ENCODE results near the gene DRICH1.
"Not testable (repeated sequence)": the region's sequence is repeated elsewhere in the genome, so short reads cannot be mapped to it uniquely, and the experiment has no call there.

The DRICH1 gene, protein sequence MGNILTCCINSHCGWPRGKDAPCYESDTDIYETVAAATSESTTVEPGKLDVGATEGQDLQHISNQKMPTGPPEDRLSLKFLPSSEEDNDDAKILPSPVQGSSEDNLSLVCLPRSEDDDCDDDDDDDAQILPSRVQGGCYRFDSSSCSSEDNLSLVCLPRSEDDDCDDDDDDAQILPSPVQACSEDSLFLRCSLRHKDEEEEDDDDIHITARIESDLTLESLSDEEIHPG

DNA sequence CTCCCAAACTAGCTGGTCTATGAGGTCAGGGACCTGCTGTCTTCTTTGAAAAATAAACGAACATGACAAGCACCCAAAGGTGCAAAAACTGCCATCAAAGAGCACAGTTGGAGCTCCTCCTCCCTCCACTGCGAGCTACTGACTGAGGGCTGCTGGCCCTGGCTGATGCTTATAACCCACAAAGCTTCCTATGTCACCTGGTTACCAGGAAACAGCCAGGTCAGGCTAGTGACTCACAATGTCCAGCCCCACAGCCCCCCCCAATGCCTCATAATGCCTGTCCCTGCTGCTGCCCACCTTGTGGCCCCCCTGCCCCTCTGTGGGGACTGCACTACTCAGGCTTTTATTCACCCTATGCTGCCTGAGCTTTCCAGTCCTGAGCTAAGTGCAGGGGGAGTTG, at the start of gene DRICH1:
DRICH1 (minus strand) TSS at position 144 of the 400 bp plus-strand sequence. CDS start 298 bp downstream, outside the sequence.
- no peak for DNase-seq (ENCODE audit: low read depth in 2 of 2)

DNA sequence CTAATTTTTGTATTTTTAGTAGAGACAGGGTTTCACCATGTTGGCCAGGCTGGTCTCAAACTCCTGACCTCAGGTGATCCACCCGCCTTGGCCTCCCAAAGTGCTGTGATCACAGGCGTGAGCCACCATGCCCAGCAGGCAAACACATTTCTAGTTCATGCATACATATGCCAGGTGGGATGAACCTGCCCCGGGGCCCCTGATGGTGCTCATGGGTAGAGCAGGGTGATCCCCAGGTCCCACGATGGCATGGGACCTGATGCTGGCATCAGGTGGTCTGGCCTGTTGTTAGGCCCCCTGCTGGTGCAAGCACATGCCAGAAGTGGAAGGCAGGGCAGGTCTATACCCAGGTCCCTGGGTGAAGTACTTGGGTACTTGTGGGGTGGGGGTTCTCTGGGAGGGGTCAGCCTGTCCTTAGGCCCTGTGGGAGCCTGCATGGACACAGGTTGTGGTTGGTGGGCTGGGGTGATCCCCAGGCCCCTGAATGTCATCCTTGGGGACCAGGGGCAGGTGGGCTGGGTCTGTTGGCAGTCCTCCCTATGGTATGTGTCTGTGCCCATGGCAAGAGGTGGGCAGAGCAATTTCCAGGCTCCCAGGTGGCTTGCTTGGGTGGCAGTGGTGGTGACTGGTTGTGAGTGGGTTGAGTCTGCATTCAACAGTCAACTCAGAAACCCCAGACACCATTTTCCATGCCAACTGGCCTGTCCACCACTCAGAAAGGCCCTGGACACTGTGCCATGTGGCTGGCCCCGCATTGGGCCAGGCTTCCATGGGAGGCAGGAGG, 49.1 kb upstream of the DRICH1 start:
- DNase-seq (ENCODE audit: low read depth in 2 of 2), result no peak

DNA sequence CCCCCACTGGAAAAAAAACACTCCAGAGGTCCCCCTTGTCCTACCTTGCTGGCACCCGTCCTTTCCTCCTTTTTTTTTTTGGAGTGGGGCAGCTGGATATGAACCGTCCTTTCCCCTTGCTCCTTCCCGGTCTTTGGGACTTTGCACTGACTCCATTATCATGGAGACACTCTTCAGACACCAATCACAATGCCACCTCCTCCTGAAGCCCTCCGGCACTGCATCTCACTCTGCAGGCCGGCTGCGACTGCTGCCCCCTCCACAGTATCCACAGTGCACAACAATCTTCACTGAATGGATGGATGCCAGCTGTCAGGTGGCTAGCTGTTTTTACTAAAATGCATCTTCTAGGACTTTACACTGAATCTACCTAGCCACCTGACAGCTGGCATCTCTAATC, 46.0 kb upstream of the DRICH1 start:
- no peak for DNase-seq (ENCODE audit: low read depth in 2 of 2)

DNA sequence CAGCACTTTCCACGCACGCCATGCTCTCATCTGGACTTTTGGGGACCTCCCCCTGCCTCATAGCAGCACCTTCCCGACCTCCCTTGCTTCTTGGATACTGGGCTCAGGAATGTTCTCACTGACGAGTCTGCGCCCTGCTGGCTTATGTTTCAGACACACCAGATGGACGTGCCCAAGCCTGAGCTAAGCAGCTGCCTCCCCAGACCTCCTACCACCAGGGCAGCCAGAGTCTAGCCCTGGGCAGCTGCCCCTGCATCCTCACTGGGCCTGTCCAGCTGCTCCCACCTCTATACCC, 45.5 kb upstream of the DRICH1 start:
- no peak for DNase-seq (ENCODE audit: low read depth in 2 of 2)

DNA sequence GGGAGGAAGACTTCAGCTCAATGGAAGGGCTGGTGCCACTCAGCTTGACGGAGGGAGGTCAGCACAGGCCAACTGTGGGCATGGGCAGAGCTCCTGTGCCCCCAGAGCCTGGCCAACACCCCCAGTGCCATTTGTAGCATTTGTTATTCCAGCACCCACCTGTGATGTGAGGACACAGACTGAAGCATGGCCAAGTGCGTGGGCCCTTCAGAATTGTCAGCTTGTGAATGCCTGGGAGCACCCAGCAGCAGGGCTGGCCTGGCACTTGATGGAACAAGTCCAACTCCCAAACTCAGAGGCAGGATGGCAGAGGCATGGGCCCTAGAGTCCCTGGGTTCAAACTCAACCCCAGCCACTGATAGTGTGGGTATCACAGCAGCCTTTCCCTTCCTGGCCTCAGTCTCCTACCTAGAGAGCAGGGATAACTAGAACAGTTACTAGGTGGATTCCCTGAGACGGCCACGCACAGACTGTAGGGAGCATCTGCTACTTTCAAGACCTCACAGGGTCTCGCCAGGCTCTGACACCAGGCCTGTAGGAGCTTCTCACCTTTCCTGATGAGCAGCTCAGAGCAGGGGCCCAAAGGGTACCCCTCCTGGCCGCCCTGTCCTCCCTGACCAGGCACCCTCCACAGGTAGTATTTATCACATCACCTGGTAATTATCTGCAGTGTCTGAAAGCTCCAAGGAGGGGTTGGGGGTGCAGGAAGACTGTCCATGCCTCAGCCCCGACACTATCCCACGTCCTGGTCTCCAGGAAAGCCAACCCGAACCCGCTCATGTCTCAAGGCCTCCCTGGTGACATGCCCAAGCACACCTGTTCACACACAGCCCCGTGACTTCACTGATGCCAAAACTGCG, 45.0 kb upstream of the DRICH1 start:
- DNase-seq (ENCODE audit: low read depth in 2 of 2), result not testable (repeated sequence)

DNA sequence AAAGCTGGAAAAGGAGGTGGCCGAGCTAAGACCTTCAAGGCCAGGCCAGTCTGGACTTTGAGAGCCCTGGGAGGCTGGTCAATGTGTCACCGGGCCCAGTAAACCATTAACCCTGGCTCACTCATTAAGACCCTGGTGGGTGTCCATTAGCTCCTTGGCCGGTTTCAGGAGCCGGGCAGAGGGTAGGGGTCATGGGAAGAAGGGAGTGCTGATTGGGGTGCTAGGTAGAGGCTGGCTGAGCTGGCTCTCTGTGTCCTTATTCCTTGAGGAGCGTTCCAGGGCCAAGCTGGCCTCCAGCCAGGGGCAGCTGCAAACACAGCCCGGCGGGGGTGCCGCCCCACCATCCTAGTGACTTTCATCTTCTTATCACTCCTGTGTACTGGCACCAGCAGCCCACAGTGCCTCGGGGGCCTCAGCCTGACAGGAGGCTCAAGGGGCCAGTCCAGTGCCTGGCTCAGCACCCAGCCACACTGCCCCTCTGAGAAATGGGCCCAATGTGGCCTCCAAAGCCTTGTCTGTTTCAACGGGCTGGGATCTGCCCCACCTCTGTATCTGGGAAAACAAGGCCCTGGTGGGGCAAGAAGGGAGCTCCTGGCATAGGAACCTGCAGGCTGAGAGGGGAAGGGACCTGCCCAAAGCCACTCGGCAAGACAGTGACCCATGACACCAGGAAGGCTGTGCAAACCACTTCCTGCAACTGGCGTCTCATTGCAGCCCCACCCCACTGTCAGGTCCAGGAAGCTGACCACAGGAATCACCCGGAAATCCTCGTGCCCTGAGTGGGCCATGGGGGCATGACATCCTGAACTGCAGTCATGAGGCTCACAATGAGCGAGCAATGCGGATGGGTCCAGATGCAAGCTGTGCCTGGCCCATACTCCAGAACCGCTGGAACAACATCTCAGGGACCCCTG, 43.6 kb upstream of the DRICH1 start:
- no peak for DNase-seq (ENCODE audit: low read depth in 2 of 2)

DNA sequence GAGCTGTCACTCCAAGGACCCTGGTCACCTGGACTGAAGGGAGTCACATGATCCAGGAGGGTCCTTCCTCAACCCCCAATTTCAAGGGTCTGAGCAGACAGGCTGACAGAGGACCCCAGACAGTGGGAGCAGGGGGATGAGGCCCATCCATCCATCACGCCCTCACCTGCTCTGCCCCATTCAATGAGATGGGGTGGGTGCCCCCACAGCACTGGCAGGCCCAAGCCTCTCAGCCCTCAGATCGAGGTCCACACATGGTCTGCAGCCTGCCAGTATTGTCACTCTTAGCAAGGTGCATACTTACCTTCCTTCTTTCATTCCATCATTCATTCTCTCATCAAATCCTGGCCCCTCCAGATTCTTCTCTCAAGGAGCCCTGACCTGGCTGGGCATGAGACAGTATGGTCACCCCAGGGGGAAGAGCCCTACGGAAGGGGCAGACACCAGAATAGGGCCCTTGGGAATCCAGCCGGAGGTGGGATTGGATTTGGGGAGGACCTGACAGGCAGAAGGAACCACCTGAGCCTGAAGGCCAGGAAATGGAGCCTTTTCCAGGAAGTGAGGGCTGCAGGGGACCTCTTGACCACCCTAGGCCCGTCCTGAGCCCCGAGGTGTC, 42.9 kb upstream of the DRICH1 start:
- not testable (repeated sequence) for DNase-seq (ENCODE audit: low read depth in 2 of 2)

DNA sequence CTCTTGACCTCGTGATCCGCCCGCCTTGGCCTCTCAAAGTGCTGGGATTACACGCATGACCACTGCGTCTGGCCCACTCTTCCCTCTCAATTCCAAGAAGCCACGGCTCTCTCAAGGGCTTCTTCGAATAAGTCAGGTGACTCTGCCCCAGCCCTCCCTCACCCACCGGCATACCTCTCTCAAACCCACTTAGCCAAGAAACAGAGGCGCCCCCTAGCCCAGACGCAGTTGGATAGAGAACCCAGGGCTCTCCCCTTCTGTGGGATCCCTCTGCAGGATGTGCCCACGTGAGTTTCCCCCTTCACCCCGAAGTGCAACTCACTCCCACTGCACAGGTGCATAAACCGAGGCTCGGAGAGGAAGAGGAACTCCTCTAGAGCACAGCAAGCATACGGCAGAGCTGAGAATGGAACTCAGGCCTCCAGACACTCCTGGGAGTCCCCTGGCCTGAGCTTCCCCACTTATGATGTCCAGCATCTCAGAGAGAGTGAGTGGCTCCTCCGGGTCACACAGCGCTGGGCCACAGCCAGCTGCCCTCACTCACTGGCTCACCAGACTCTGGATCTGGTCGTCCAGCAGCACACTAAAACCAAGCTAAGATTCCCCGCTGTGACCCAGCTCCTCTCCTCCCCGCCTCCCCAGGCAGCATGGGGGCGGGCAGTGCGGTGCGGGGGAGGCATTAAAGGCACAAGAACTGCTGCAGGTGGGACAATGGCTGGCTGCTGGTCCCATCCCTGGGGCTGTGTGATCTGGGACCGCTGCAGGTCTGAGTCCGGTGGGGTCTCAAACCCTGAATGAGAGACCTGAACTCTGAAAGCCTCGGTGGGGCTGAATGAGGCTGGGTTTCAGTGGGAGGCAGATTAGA, 41.9 kb upstream of the DRICH1 start:
- no peak for DNase-seq (ENCODE audit: low read depth in 2 of 2)

DNA sequence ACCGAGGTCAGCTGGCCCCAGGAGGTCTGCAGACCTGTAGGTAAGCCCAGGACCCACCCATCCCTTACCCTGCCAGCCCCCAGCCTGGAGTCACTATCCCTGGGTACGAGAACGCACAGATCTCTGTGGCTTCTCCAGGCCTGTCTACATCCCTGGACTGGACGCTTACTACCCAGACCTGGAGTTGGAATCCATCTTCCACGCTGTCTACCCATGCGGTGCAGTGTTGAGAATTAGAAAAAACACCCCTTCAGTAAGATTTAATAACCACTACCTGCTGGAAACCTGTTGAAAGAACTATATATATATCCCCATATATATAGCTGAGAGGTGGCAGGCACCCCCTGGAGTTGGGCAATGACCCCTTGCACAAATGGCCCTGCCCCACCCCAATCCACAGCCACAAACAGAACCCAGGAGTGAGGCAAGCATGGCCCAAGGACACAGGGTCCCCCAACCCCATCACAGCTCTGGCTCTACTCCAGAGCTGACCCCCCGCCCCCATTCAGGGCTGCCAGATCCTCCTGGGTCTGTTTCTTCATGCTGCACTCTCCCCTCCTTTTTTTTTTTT, 41.0 kb upstream of the DRICH1 start:
- no peak for DNase-seq (ENCODE audit: low read depth in 2 of 2)

DNA sequence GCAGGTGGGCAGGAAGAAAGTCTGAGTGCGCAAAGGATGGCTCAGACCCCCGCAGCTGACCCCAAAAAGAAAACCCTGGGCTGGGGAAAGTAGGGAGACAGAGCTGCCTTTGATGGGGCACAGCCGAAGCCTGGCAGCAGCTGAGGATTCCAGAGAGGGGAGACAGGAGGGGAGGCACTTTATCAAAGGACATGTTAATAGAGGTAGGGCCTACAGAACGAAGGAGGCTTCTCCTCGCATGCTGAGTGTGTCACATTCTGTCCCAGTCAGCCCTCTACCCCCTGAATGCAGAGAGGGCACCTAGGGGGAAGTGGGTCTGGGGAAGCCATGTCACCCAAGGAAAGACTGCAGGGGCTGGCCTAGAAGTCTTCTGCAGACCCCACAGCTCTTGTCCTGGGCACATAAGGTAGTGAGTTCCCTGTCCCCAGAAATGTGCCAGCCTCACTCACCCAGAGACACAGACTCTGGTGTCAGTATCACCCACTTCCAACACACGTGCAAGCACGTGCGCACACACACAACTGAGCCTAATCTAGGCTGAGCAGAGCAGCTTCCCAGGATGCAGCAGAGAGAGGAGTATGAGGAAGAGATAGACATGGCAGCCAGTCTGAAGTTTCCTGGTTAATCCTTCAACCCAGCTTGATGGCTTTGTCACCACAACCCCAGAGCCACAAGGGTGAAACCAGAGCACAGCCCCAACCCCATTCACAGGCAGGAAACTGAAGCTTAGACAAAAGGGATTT, 40.4 kb upstream of the DRICH1 start:
- not testable (repeated sequence) for DNase-seq (ENCODE audit: low read depth in 2 of 2)

DNA sequence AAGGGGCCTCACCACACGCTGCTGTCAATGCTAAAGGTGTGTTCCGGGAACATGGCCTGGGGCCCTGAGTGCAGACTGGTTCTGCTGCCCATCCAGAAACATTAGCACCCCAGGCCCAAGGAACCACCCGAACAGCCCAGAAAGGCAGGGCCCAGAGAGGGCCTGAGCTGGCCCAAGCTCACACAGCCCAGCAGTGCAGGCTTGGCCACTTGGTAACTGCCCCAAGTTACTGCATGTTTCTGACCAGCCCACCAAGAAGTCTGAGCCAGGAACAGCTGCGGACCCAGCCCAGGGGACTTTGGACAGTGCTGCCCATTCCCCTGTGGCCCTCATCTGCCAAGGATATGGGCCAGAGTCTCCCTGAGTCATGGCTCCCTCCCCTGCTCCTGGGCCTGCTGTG, 39.3 kb upstream of the DRICH1 start:
- not testable (repeated sequence) for DNase-seq (ENCODE audit: low read depth in 2 of 2)

DNA sequence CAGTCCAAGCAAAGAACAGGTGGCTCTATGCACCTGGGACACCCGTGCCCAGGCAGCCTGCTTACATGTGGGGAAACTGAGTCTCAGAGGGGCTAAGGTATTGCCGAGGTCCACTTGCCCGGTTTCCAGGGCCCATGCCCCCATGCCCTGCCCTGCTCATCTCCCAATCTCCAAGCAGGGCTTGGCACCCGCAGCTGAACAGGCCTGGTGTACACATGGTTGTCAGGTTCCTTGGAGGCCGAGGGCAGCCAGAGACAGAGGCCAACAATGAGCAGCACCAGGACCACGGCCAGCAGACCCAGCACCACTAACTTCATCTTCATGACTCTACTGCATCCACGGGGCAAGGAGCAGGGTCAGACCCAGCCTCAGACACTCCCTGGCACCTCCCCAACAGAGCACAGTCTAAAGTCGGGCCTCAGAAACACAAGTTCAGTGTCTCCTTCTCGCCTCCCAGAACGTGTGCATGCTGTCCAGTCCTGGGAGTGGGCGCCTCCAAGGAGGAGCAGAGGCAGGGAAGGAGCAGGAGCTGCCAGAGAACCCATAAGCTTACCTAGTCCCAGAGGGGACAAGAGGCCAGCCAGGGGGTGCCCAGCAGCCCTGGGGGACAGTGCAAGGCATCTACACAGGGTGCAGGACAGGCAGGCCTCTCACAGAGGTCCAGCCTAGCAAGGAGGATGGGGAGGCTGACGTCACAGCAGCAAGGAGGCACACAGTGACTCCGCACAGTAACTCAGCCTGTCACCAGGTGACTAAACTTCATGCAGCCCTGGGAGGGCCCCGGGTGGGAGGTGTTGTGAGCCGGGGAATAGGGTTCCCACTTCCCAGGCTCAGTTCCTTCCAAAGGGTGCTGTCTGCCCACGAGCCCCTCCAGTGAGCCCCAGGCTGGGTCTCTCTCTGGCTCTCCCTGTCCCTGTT, 38.5 kb upstream of the DRICH1 start:
- no peak for DNase-seq (ENCODE audit: low read depth in 2 of 2)

DNA sequence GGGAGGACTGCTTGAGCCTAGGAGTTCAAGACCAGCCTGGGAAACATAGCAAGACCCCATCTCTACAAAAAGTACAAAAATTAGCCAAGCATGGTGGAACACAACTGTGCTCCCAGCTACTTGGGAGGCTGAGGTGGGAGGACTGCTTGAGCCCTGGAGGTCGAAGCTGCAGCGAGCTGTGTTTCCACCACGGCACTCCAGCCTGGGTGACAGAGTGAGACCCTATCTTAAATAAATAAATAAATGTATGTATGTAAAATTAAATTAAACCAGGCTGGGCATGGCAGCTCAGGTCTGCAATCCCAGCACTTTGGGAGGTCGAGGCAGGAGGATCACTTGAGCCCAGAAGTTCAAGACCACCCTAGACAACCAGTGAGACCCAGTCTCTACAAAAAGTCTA, 28.3 kb upstream of the DRICH1 start:
- not testable (repeated sequence) for DNase-seq (ENCODE audit: low read depth in 2 of 2)

DNA sequence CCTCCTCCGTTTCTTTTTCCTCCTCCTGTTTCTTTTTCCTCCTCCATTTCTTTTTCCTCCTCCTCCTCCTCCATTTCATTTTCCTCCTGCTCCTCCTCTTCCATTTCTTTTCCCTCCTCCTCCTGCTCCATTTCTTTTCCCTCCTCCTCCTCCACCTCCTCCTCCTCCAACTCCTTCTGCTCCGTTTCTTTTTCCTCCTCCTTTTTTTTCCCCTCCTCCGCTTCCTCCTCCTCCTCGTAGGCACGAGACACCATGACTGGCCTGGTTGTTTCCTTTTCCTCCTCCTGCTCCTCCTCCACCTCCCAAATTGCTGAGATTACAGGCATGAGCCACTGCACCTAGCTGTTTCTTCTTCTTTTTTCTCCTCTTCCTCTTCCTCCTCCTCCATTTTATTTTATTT, 25.6 kb upstream of the DRICH1 start:
- no peak for DNase-seq (ENCODE audit: low read depth in 2 of 2)

DNA sequence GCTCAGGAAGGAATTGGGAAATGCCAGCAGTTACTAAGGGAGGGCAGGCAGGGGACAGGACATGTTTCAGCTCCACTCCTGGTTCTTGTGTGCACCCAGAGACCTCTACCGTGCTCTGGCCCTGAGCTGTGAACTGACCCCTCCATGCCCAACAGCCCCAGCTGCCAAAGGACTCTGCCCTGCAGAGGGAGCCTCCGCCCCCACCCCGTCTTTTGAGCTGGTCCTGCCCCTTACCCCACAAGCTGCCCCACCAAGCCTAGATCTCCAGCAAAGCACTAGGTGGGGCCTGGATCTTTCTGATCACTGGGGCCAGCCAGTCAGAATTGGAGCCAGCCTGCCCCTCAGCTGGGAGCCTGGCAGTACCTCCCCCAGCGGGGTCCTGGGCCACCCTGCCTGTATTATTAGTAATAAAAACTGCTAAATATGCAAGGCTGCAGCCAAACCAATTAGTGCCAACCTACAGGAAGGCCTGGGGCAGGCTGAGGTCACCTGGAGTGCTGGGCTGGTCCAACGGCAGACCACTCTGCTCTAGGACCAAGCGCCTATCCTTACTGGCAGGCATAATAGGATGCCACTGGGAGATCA, 23.9 kb upstream of the DRICH1 start:
- DNase-seq (ENCODE audit: low read depth in 2 of 2), result no peak

DNA sequence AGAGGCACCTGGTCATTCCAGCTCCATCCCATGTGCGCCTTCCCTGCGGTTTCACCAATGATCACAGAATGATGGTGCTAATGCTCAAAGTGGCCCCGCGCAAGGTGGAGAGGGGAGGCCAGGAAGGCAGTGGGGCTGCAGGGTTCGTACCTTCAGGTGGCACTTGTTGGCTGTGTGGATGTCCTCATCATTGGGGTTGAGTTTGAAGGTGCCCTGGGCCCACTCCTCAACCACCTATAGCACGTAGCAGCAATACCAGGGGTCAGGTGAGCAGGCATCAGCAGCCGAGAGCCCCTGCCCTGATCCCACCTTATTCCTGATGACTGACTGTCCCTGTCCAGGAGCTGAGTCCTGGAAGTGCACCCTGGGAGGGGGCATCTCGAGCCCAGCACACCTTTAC, 20.6 kb upstream of the DRICH1 start:
- no peak for DNase-seq (ENCODE audit: low read depth in 2 of 2)

DNA sequence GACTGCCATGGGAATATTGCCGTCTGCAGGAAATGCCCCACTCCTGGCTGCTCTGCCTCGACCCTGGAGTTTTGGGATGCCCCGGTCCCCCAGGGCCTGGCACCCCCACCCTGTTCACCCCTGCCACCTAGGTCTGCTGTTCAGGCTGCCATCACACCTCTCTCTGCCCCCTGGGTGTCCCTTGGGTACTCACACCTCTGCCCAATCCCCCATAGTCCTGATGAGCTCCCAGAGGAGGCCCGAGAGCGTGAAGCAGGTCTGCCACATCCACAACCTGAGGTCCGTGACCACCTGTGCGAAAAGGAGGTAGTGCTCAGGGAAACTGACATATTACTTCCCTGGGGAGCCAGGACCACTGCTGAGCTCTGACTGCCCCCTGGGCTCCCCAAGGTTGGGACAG, 20.2 kb upstream of the DRICH1 start:
- no peak for DNase-seq (ENCODE audit: low read depth in 2 of 2)

DNA sequence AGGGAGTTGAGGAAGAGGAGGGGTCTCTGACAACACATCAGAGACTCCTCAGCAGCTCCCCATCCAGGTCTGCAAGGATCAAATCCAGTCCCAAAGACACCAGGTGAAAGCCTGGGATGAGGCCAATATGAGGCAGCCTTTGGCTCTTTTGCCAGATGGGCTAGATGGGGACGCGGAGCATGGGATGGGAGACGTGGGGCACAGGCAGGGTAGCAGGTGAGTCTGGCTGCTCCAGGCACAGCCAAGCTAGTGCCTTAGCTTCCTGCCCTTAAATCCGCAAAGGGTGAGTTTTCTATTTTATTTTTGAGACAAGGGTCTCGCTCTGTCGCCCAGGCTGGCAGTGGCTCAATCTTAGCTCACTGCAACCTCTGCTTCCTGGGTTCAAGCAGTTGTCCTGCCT, 19.6 kb upstream of the DRICH1 start:
- DNase-seq (ENCODE audit: low read depth in 2 of 2), result no peak
